Hematopoietic multipotent progenitor cell treated with erythropoietin and hydrocortisone succinate and interleukin-3 and kit ligand, for 6 days (in vitro differentiated cells): ENCODE data around the gene F12.
A peak's percentile ranks its signal among the peaks of the same experiment; 100 is the strongest.
"Not testable (repeated sequence)": the region's sequence is repeated elsewhere in the genome, so short reads cannot be mapped to it uniquely, and the experiment has no call there.

Experiments
- DNase-seq: peaks from one replicate; pipeline ENCODE4 v3.0.0-alpha.2; 2015

The F12 gene

GRCh38 chr5:177385720-177386119 lies 23.6 kb downstream of the F12 start:
- DNase-seq, result no peak

- no peak for DNase-seq
These were observed 25.2 kb downstream of the F12 start, which contains the start of gene SLC34A1 for GRCh38 chr5:177384134-177384533. Gene SLC34A1 (plus strand): TSS chr5:177384434. CDS start chr5:177385742, 1,308 bp downstream.

GRCh38 chr5:177383181-177383580 lies 26.2 kb downstream of the F12 start:
- no peak for DNase-seq

GRCh38 chr5:177382423-177383029 lies 26.8 kb downstream of the F12 start:
- DNase-seq, result peak; percentile 80

- DNase-seq, result no peak
These were observed 28.6 kb downstream of the F12 start for GRCh38 chr5:177380805-177381126.

- peak; percentile 85 for DNase-seq
These were observed 30.2 kb downstream of the F12 start for GRCh38 chr5:177378884-177379883.

GRCh38 chr5:177377851-177378776 lies 31.2 kb downstream of the F12 start:
- no peak for DNase-seq

GRCh38 chr5:177376107-177376506 lies 33.3 kb downstream of the F12 start:
- no peak for DNase-seq

- not testable (repeated sequence) for DNase-seq
These were observed 33.8 kb downstream of the F12 start for GRCh38 chr5:177375516-177375915.

- no peak for DNase-seq
These were observed 35.2 kb downstream of the F12 start for GRCh38 chr5:177374211-177374610.

GRCh38 chr5:177373806-177374205 lies 35.6 kb downstream of the F12 start:
- no peak for DNase-seq

GRCh38 chr5:177372910-177373309 lies 36.5 kb downstream of the F12 start:
- DNase-seq, result no peak

GRCh38 chr5:177372034-177372896 lies 37.1 kb downstream of the F12 start:
- peak; percentile 35 for DNase-seq

GRCh38 chr5:177371120-177372033 lies 38.0 kb downstream of the F12 start:
- no peak for DNase-seq

- peak; percentile 90 for DNase-seq
These were observed 38.8 kb downstream of the F12 start for GRCh38 chr5:177370488-177371119.

GRCh38 chr5:177369645-177370440 lies 39.5 kb downstream of the F12 start:
- DNase-seq, result no peak

GRCh38 chr5:177368869-177369644 lies 40.3 kb downstream of the F12 start:
- peak; percentile 76 for DNase-seq

- DNase-seq, result no peak
These were observed 41.1 kb downstream of the F12 start for GRCh38 chr5:177367981-177368868.
